Measurements from ENCODE around the gene SLC43A2. TPM values are rescaled to one million over a fixed set of nuclear protein-coding genes. Genes with fewer than 3 reads are reported as not detected.
"Not testable (repeated sequence)": the region's sequence is repeated elsewhere in the genome, so short reads cannot be mapped to it uniquely, and the experiment has no call there.

SLC43A2 gene
- total RNA-seq, 1 donor from 2014 or later = 39.9 TPM

DNA sequence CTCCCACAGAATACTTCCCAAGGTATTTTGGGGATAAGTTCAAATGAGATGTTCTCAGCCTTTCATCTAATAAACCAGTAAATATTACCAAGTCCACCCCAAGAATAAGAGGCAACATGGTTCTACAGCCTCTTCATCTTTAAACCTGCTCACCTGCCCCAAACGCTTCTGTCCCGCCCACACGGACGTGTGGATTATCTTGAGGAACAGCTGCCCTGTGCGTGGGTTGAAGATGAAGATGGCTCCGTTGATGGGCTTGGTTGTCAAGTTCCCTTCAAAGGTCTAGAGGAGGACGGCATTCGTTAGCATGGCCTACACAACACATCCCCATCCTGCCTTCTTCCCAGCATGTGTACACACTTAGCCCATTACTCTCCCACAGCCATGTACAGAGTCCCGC lies 29.5 kb upstream of the SLC43A2 start:
- TF ChIP-seq, protein P1, sequence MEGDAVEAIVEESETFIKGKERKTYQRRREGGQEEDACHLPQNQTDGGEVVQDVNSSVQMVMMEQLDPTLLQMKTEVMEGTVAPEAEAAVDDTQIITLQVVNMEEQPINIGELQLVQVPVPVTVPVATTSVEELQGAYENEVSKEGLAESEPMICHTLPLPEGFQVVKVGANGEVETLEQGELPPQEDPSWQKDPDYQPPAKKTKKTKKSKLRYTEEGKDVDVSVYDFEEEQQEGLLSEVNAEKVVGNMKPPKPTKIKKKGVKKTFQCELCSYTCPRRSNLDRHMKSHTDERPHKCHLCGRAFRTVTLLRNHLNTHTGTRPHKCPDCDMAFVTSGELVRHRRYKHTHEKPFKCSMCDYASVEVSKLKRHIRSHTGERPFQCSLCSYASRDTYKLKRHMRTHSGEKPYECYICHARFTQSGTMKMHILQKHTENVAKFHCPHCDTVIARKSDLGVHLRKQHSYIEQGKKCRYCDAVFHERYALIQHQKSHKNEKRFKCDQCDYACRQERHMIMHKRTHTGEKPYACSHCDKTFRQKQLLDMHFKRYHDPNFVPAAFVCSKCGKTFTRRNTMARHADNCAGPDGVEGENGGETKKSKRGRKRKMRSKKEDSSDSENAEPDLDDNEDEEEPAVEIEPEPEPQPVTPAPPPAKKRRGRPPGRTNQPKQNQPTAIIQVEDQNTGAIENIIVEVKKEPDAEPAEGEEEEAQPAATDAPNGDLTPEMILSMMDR (IDR thresholded peaks at IDR 0.05) = no peak
- H3K36me3 ChIP-seq = peaks cover 100% of the 10 kb centered on the region
- H3K27me3 ChIP-seq = no peaks in the 10 kb centered on the region
- H3K4me3 ChIP-seq = no peak overlapping the region
- intact Hi-C loops (cut with DNase I) = no loop called here
- H3K27ac ChIP-seq = no peak overlapping the region
- H3K9me3 ChIP-seq = no peaks in the 10 kb centered on the region
- no peak for DNase-seq
- no peaks in the 10 kb centered on the region for H3K4me1 ChIP-seq
- ATAC-seq = no peak

DNA sequence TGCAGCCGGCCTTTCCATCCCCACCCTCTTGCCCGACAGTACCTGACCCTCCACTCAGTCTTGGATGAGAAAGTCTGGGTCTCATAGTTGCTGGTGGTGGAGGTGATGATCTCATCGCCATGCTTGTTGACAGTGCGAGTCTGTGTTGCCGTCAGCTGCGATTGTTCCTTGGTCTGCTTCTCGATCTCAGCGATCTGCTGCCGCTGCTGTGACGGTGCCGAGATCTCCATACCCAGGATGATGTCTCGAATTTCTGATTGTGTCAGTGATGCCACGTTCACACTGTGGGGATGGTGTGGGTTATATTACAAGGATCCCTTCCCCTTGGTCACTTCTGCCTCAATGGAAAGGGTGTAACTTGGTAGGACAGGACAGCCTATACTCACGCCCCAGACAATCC lies 25.1 kb upstream of the SLC43A2 start:
- Histone ChIP-seq H3K27me3 (no peaks in the 10 kb centered on the region), H3K9me3 (no peaks in the 10 kb centered on the region), H3K4me3 (no peak overlapping the region), H3K27ac (no peak overlapping the region), H3K4me1 (peaks cover 13% of the 10 kb centered on the region), H3K36me3 (peaks cover 86% of the 10 kb centered on the region)
- intact Hi-C loops (cut with DNase I) = no loop called here
- ATAC-seq (no peak), DNase-seq (no peak)
- TF ChIP-seq, protein P1 (IDR thresholded peaks at IDR 0.05) = no peak

DNA sequence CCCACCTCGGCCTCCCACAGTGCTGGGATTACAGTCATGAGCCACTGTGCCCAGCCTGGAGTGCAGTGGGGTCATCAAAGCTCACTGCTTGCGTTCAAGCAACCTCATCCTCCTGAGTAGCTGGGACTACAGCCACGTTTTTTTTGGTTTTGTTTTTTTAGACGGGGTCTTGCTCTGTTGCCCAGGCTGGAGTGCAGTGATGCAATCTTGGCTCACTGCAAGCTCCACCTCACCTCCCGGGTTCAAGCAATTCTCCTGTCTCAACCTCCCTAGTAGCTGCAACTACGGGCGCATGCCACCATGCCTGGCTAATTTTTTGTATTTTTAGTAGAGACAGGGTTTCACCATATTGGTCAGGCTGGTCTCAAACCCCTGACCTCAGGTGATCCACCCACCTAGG lies 24.2 kb upstream of the SLC43A2 start:
- Histone ChIP-seq H3K4me1 (peaks cover 19% of the 10 kb centered on the region), H3K36me3 (peaks cover 76% of the 10 kb centered on the region)
- ATAC-seq; H3K27ac ChIP-seq; intact Hi-C loops (cut with DNase I); H3K4me3 ChIP-seq; H3K9me3 ChIP-seq; H3K27me3 ChIP-seq; DNase-seq: not testable (repeated sequence)

DNA sequence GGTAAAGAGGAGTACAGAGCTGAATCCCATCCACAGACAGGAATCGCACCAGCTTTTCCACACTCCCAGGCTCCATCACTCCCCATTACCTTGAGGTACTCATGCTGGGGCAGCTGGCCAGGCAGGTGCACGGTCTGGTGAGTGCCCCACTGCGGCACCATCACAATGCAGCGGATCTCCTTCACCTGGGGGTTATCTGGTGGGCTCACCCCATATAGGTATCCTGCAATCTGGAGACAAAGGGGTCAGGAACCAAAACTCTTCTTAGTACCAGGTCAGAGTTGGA lies 22.9 kb upstream of the SLC43A2 start:
- TF ChIP-seq, protein P1 (IDR thresholded peaks at IDR 0.05) = no peak
- H3K27ac ChIP-seq = no peak overlapping the region
- DNase-seq (no peak), ATAC-seq (no peak)
- intact Hi-C loops (cut with DNase I) = no loop called here
- H3K4me1 ChIP-seq = peaks cover 32% of the 10 kb centered on the region
- no peaks in the 10 kb centered on the region for H3K27me3 ChIP-seq
- no peak overlapping the region for H3K4me3 ChIP-seq
- H3K9me3 ChIP-seq = no peaks in the 10 kb centered on the region
- peaks cover 63% of the 10 kb centered on the region for H3K36me3 ChIP-seq

DNA sequence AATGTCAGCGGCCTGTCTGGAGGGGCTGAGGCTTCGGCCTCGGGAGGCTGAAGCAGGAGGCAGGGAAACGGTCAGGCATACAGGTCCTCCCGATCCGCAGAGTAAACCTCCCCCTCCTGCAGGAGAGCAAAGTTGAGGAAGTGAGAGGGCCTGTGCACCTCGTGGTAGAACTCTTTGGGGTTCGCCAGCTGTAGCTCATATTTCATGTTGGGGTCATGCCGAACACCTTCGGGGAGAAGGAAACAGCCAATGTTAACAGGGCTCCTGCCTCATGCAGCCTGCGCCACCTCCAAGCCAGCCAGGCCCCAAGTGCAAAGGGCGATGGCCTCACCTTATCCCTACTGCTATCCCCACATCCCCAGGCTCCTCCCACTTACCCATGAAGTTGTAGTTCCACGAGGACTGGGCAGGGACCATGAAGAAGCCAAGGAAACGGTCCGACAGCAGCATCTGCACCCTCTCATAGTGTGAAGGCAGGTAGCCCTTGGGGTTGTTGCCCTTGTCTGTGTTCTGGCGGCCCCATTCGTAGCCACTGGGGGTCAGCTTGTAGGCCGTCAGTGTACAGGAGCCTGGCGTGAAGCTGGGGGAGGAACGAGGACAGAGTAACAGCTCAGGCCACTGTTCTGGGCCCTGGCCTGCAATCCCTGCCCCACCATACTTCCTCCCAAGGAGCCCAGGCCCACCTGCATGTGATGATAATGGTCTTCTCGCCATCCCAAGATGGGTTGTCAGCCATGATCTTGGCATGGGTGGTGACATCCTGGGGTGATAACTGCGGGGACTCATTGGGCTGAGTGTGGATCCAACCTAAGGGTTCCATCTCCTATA lies 22.3 kb upstream of the SLC43A2 start:
- Histone ChIP-seq H3K36me3 (peaks cover 58% of the 10 kb centered on the region), H3K4me3 (no peak overlapping the region), H3K4me1 (peaks cover 38% of the 10 kb centered on the region), H3K27ac (peak overlapping the region; percentile 96), H3K27me3 (no peaks in the 10 kb centered on the region), H3K9me3 (no peaks in the 10 kb centered on the region)
- DNase-seq (no peak), ATAC-seq (no peak)
- TF ChIP-seq, protein P1 (IDR thresholded peaks at IDR 0.05) = no peak
- intact Hi-C loops (cut with DNase I) = no loop called here

DNA sequence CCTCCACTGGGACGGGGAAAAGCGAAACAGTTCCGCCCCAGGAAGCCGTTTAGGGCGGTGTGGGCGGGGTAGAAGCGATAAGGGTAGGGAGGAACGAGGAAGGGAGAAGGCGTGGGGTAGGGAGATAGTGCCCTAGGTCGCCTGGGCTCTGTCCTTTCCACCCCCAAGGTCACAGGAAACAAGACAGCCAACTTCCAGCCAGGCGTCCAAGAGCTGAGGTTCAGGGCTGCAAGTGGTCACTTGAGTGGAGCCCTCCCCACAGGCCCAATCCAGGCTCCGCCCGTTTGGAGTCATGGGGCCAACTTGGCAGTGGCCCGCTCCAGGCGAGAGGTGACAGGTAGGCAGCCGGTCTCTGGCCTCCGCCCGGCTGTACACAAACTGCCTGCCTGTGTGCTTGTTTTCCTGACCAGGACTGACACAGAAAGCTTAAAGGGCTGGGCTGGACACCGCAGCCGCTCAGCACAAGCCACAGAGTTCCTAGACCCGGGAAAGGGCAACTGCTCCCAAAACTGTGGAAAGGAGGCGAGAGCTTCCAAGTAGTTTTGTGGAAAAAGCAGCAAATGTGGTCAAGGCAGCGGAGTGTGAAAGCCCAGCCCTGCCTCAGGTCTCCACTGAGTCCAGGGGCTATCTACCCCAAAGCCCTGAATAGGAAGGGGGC lies 21.3 kb upstream of the SLC43A2 start, which contains the start of gene RILP:
RILP (minus strand) TSS at position 23 of the 658 bp plus-strand sequence. CDS start 62 bp downstream, outside the sequence.
- H3K27ac ChIP-seq = peak within 1 kb of the TSS; percentile 96
- H3K36me3 ChIP-seq = peaks cover 48% of the 10 kb centered on the region
- intact Hi-C loops (cut with DNase I) = no loop called here
- no peaks in the 10 kb centered on the region for H3K9me3 ChIP-seq
- no peaks in the 10 kb centered on the region for H3K27me3 ChIP-seq
- peak; percentile 68 for ATAC-seq
- peaks cover 46% of the 10 kb centered on the region for H3K4me1 ChIP-seq
- peak; percentile 95 for DNase-seq
- peak within 1 kb of the TSS; percentile 77 for H3K4me3 ChIP-seq
- TF ChIP-seq, protein P1 (IDR thresholded peaks at IDR 0.05) = no peak
